Stimulated activated CD8-positive, alpha-beta memory T cell treated with anti-CD3 and anti-CD28 coated beads, Interleukin-15, amount 100 ng/mL, for 48 hours (primary cell): ENCODE results near the gene GRK5.

Experiments used
- DNase-seq, 2 donors: peaks; one replicate each; pipeline ENCODE4 v3.0.0-alpha.2; 2020; ENCODE audit warnings: low read depth in 2 of 2

Gene GRK5

GRCh38 chr10:119405520-119405807 lies 198.1 kb downstream of the GRK5 start:
- no peak for DNase-seq

GRCh38 chr10:119406137-119406536 lies 198.8 kb downstream of the GRK5 start:
- no peak for DNase-seq

- DNase-seq: no peak
These were observed 199.4 kb downstream of the GRK5 start for GRCh38 chr10:119406601-119407253.

DNA sequence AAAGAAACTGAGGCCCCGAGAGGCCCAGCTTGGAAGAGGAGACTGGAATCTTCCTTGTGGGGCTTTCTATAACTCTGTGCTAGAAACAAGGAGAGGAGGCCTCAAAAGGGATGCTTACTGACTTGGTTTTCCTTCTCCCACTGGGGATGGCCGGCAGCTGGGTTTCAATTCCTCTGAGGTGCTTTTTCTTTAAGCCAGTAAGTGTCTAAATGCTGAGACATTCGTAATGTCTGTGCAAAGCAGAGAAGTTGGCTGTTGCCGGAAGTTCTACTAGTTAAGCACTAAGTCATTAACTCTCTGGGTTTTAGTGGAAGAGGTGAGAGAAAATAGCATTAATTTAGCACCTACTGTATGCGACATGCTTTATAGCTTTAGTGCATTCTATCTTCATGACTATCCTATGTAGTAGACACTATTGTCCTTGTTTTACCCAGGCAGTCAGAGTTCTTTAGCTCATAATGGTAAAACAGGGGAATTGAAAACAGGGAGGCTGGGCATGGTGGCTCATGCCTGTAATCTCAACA lies 199.9 kb downstream of the GRK5 start:
- DNase-seq: no peak

DNA sequence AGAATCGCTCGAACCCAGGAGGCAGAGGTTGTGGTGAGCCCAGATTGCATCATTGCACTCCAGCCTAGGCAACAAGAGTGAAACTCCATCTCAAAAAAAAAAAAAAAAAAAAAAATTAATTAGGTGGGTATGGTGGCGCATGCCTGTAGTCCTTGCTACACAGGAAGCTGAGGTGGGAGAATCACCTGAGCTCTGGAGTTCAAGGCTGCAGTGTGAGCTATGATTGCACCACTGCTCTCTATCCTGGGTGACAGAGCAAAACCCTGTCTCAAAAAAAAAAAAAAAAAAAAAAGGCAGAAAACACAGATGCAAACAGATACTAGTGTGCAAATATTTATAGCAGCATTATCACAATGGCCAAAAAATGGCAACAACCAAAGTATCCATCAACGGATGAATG lies 200.7 kb downstream of the GRK5 start:
- no peak for DNase-seq

GRCh38 chr10:119408969-119409371 lies 201.6 kb downstream of the GRK5 start:
- DNase-seq: no peak

- DNase-seq: no peak
These were observed 202.0 kb downstream of the GRK5 start for GRCh38 chr10:119409385-119409784.

DNA sequence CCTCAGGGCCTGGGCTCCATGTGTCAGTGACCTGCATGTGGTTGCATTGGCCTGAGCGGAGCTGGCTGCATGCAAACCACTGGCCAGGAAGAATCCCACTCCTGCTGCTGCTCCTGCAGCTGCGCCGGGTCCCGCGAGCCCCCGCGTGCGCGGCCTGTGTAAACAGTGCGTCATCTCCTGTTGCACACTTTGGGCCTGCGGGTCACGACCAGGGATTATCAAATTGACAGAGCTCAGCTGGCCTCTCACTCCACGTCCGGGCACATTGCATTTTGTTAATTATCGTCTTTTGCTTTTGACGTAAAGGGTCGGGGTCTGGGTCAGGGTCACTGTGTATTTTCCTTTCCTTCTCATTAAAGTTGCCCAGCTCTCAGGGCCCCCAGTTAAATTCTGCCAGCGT lies 202.5 kb downstream of the GRK5 start:
- no peak for DNase-seq

DNA sequence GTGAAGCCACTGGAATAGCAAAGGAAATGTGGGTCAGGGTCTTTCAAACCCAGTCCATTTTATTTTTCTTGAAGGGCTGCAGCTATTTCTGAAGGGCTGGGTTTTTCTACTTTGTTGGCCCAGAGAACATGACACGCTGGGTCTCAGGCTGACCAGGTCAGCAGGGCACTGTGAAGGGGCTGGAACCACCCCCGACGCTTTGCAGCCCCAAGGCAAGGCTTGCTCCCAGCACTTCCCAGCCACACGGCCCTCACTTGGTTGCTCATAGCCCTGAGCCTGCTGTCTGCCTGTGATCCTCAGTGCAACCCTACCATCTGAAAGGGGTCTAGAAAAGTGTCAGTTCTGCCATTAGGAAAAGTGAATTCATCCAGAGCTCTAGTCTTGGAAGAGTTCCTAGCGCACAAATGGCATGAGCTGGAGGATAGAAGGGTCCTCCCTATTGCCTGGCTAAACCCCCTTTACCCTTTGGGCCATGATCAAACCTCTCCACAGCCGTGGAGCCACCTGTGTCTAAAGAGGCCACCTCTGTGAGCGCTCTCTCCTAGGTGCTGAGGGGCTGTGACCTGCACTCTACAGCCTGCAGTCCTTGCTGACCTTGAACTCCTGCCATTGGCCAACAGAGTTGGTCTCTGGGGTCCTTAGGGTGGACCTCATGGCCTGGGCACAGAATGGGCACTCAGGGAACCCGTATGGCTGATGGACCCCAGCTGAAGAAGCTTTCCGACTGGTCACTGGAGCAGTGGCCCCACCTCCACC lies 203.2 kb downstream of the GRK5 start:
- DNase-seq: no peak

DNA sequence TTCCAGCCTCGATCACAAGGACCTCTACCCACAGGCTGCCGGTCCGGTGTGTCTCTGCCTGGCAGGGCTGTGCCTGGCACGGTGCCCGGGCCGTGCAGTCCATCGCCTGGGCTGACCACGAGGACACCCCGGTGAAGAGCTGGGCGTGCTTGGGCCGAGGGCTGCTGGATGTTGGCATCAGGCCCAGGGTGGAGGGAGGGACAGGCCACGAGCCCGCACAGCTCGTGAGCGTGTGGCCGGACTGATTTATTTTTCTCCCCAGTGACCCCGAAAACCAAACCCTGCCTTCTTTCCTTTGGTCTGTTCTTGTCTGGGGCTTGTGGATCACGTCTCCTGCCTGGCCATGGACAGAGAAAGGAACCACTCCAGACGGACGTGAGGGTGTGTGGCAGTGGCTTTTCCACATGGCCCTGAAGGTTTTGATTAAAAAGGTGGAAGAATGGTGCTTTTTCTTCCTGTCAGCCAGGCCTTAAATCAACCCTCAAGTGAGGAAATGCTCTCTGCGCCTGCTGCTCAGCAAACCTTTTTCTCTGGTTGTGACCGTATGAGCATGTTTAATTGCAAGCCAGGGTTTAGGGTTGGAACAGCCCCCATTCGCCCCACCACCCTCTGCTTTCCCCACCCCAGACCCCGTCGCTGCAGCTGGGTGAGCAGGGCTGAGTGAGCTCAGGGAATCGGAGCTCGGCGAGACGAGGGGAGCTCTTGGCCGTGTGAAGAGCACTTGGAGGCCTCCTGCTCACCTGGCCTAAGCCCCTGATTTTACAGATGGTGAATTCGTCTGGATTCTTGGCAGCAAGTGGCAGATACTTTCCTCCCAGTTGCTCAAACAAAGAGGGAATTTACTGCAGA lies 205.1 kb downstream of the GRK5 start:
- DNase-seq: no peak

DNA sequence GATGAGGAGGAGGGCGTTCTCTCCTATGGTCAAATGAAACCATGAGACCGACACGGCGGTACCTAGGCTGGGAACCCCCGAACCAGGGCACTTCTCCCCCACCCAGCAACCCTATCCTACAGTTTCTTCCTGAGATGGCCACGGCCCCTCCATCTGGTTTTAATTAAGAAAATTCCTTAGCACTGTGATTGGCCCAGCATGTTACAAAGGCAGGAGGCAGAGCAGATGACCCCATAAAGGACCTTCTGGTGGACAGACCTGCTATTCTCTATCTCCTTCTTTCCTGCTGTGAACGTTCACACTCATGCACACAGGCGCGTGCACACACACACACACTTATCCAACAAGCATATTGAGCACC lies 205.7 kb downstream of the GRK5 start:
- no peak for DNase-seq

- DNase-seq: no peak
These were observed 206.2 kb downstream of the GRK5 start for GRCh38 chr10:119413471-119414080.

GRCh38 chr10:119414081-119414611 lies 206.8 kb downstream of the GRK5 start:
- no peak for DNase-seq

- DNase-seq: no peak
These were observed 207.8 kb downstream of the GRK5 start for GRCh38 chr10:119415121-119415520.

- no peak for DNase-seq
These were observed 208.4 kb downstream of the GRK5 start for GRCh38 chr10:119415536-119416503.

DNA sequence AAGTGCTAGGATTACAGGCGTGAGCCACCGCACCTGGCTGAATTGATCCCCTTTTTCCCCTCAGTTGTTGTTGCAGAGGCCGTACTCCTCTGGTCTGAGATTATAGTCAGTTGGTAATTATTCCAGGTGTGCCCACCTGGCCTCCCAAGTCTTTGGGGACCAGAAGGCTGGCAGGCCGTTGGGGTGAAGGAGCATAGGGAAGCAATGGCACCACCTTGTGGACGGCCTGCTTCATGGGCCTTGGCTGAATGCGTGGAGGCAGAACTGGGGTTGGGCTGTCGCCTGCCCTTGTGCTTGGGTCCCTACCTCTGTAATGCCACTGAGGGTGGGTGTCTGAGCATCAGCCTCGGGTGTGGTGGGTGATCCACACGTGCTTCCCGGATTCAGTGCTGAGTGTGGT lies 209.5 kb downstream of the GRK5 start:
- peak; percentile 36 to 38 for DNase-seq

- DNase-seq: no peak
These were observed 210.5 kb downstream of the GRK5 start for GRCh38 chr10:119417852-119418251.

DNA sequence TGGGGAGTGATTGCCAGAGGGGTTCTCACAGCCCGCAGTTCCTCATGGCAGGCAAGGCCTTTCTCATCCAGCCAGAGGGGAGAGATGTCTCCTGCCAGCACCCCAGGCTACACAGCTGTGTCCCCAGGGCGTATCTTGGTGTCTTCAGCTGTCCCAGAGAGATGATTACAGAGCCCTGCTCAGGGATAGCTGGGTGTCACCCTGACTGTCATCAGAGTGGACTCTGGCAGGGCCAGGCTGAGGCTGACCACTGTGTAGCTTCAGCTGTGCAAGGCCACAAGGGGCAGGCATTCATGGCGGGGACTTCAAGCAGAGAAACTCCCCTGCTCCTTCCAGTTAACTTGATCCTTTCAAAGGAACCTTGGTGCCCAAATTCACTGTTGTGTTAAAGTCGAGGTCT lies 211.0 kb downstream of the GRK5 start:
- no peak for DNase-seq

DNA sequence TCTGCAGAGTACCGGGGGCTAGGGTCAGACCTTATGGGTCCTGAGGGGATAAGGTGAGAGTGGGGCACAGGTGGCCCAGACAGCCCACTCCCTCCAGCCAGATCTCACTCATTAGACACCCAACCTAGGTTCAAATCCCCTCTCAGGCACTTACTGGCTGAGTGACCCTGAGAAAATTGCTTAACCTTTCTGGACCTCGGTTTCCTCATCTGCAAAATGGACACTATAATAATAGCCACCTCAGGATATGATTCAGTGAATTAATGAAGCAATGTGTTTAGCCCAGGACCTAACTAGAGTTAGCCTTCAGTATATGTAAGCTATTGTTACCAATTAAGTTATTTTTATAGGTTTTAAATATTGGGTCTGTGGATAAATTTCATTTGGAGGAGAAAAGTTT lies 212.6 kb downstream of the GRK5 start:
- DNase-seq: no peak

DNA sequence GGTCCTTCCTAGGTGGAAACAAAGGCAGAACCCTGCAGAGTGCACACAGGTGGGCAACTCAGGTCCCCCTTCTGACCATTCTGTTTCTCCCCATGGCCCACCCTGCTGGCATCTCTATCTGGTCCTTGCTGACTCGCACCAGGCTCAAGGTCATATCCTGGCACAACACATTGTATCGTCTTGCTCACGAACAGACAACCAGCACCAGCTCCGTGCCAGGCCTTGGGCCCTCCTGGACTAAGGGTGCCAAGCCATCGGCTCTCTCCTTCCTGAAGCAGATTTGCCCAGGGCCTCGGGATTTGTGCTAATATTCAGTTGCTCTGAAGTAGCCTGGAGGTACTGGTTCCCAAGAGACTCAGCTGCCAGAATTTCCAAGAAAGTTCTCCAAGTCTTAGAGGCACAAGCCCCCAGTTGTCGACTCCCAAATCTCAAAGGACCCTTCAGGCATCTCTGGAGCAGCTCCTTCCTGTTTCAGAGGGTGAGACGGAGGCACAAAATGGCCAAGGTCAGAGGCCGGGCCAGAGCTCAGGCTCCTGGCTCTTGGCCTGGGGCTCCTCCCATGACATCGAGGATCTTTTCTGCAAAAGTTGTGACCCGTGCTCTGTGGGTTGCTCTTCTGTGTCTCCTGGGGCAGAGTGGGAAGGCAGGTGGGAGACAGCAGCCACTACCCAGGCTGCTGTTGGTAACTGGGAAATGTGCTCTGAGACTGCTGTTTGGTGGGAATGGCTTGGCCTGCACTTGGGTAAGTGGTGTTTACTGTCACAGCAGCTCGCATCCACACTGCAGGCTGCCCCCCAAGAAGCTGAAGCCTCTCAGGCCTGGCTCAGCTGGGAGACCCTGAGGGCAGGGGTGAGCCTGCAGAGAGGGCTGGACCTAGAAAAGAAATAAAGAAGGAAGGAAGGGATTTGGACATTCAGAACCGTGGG lies 213.8 kb downstream of the GRK5 start:
- DNase-seq: no peak
